Immature natural killer cell (primary cell): Measurements from ENCODE around the gene VASN. TPM values are rescaled to one million over a fixed set of nuclear protein-coding genes. Genes with fewer than 3 reads are reported as not detected.

Source experiments
- DNase-seq, 3 donors: peaks; one replicate each; pipeline ENCODE4 v3.0.0; 2022; ENCODE audit warnings: mixed read lengths in 1 of 3
- H3K27ac Mint-ChIP-seq, 6 donors: one replicate each; pipeline ENCODE4 v1.8.0; 2020; ENCODE audit warnings: mixed read lengths in 6 of 6, mild to moderate bottlenecking in 5 of 6, inconsistent platforms in 4 of 6, moderate library complexity in 3 of 6
- H3K27me3 Mint-ChIP-seq, 3 donors: one replicate each; pipeline ENCODE4 v1.8.0; 2020 to 2021; ENCODE audit warnings: low read depth in 3 of 3, mild to moderate bottlenecking in 3 of 3, mixed read lengths in 3 of 3, moderate library complexity in 3 of 3, inconsistent platforms in 1 of 3
- H3K36me3 Mint-ChIP-seq, 3 donors: one replicate each; pipeline ENCODE4 v1.8.0; 2020; ENCODE audit warnings: mixed read lengths in 3 of 3, inconsistent platforms in 2 of 3, mild to moderate bottlenecking in 2 of 3
- H3K4me1 Mint-ChIP-seq, 2 donors: one replicate each; pipeline ENCODE4 v1.8.0; 2020; ENCODE audit warnings: inconsistent platforms in 2 of 2, mild to moderate bottlenecking in 2 of 2, mixed read lengths in 2 of 2, moderate library complexity in 1 of 2
- H3K4me3 Mint-ChIP-seq, 5 donors: one replicate each; pipeline ENCODE4 v1.8.0; 2020; ENCODE audit warnings: mild to moderate bottlenecking in 5 of 5, mixed read lengths in 5 of 5, inconsistent platforms in 3 of 5, moderate library complexity in 3 of 5
- H3K9me3 Mint-ChIP-seq, 6 donors: one replicate each; pipeline ENCODE4 v1.8.0; 2020; ENCODE audit warnings: mild to moderate bottlenecking in 6 of 6, mixed read lengths in 6 of 6, inconsistent platforms in 4 of 6, moderate library complexity in 3 of 6
- polyA plus RNA-seq, 3 donors: library from polyadenylated mRNA; unstranded; fragments of 300-500 nt; fragmentation: Illumina TruSeq; gene quantifications; one replicate each; pipeline ENCODE4 v1.2.3, GENCODE V29; 2021

Gene VASN
- polyA plus RNA-seq, 3 donors from 2014 or later: 0.07 to 0.20 TPM; not detected in 1

GRCh38 chr16:4353675-4354074 is 18.0 kb upstream of the VASN start:
- H3K27ac Mint-ChIP-seq: peak overlapping the region in 2 of 6 donors; percentile 53 to 77
- H3K4me1 Mint-ChIP-seq: peaks cover 15 to 16% of the 10 kb centered on the region in 2 donors
- H3K4me3 Mint-ChIP-seq: peak overlapping the region in 2 of 5 donors; percentile 14 to 18
- DNase-seq: no peak
- peaks cover 6 to 9% (median 6%) of the 10 kb centered on the region in 3 donors for H3K27me3 Mint-ChIP-seq
- peaks cover 0 to 2% (median 0%) of the 10 kb centered on the region in 3 donors for H3K36me3 Mint-ChIP-seq
- H3K9me3 Mint-ChIP-seq: no peaks in the 10 kb centered on the region

DNA sequence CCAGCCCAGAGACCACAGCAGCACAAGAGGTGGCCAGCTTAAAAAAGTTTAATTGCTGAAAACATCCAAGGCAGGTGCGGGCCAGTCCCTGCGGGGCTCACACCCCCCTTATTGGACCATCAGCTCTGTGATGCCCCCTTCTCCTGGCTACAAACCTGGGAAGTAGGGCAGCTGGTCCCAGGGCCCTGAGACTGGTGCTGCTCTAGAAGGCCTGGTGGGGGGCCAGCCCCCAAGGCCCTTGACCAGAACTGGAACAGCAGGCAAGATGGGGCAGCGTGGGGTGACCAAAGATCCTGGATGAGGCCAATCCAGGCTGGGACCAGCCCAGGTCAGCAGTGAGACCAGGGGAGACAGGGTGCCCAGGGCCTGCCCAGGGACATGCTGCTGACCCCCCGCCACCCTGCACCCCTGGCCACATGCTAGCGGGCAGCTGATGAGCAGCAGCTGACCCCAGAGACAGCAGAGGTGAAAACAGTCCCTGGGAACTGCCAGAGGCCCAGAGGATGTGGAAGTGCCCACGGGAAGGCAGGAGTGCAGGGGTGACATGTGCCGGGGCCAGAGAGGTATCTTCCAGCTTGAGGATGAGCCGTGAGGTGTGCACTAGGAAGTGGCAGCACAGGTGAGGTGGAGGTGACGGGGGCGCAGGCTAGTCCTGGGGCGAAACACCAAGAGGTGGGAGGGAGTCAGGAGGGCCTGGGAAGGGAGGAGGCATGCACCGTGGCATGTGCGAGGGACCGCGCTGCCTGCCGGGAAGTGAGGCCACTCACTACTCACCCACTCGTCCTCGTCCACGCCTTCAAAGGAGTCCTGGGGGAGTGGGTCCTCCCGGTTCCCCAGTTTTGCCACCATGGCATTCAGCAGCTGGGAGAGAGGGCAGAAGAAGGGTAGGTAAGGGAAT is 16.9 kb upstream of the VASN start:
- peaks cover 3 to 6% (median 4%) of the 10 kb centered on the region in 3 donors for H3K36me3 Mint-ChIP-seq
- H3K4me1 Mint-ChIP-seq: peaks cover 16 to 18% of the 10 kb centered on the region in 2 donors
- DNase-seq: no peak
- no peaks in the 10 kb centered on the region for H3K9me3 Mint-ChIP-seq
- H3K27ac Mint-ChIP-seq: no peak overlapping the region
- H3K4me3 Mint-ChIP-seq: no peak overlapping the region
- H3K27me3 Mint-ChIP-seq: peaks cover 6 to 9% (median 6%) of the 10 kb centered on the region in 3 donors

DNA sequence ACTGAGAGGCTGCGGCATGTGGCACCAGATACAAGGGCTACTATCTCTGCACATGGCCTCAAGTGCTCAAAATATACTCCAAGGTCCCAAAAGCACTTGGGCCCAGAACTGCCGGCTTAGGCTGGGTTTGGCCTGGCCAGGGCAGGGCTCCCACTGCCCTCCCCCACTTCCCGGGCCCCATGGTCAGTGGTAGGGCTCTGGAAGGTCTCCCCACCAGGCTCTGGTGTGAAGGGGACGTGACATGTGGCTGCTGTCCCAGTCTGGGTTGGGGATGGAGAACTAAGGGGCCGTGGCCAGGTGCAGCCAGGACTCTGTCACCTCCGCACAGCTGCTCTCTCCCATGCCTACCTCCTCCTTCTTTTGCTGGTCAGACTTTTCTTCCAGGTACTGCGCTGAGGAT is 14.8 kb upstream of the VASN start:
- DNase-seq: no peak
- H3K4me3 Mint-ChIP-seq: no peak overlapping the region
- H3K9me3 Mint-ChIP-seq: no peaks in the 10 kb centered on the region
- no peak overlapping the region for H3K27ac Mint-ChIP-seq
- peaks cover under 1 to 4% of the 10 kb centered on the region in 2 donors for H3K4me1 Mint-ChIP-seq
- peaks cover 3 to 6% (median 4%) of the 10 kb centered on the region in 3 donors for H3K36me3 Mint-ChIP-seq
- peaks cover 0 to 4% (median 2%) of the 10 kb centered on the region in 3 donors for H3K27me3 Mint-ChIP-seq

DNA sequence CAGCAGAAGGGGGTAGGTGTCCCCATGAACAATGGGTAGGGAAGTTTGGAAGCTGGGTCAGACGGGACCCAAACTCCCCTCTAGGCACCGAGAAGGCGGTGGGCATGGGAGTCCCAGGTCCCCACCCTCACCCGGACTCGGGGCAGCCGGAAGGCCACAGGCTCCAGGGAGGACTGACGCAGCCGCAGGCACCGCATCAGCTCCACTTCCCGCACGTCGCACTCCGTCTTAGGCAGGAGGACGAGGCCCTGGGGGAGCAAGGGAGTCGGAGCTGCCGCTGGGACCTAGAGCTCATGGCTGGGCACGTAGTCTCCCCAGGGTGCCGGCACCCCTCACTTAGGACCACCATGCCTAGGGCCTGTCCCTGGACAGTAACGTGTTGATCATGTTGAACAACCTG is 13.4 kb upstream of the VASN start:
- Mint-ChIP-seq H3K4me3 (no peak overlapping the region), H3K9me3 (no peaks in the 10 kb centered on the region), H3K27ac (no peak overlapping the region), H3K27me3 (peaks cover 0 to 4% (median 2%) of the 10 kb centered on the region in 3 donors), H3K4me1 (peaks cover 0 to 4% of the 10 kb centered on the region in 2 donors), H3K36me3 (peaks cover 3 to 6% (median 4%) of the 10 kb centered on the region in 3 donors)
- DNase-seq: no peak

DNA sequence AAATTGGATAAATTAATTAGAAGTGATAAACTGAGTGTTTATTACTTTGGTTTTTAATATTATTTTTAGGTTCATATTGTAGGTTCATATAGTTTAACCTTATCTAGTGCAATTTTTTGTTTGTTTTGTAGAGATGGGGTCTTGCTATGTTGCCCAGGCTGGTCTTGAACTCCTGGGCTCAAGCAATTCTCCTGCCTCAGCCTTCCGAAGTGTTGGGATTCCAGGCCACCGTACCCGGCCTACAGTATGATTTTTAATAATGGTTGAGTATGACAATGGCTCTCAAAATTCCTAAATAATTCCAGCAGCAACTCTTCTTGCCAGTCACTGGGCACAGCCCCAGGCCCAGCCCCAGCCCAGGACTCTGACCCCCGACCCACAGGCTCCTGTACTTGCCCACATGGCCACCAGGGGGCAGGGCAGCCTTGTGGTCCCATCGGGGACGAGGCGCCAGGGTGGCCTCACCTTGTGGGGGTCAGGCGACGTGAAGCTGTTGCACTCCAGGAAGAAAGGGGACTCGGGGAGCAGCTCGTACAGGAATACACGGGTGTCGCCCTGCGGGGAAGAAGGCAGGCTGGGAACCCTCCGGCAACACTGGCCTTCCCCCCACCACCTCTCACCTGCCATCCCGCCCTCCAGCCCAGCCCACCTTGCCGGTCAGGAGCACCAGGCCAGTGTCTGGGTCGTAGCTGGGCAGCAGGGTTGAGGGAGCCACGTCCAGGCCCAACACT is 12.7 kb upstream of the VASN start:
- Mint-ChIP-seq H3K27me3 (no peaks in the 10 kb centered on the region), H3K36me3 (peaks cover 3 to 6% (median 4%) of the 10 kb centered on the region in 3 donors), H3K27ac (peak overlapping the region in 5 of 6 donors; percentile 48 to 82 (median 63)), H3K4me3 (no peak overlapping the region), H3K9me3 (no peaks in the 10 kb centered on the region), H3K4me1 (peaks cover 0 to 3% of the 10 kb centered on the region in 2 donors)
- DNase-seq: peak; percentile 55 to 66 (median 59)

- peaks cover 0 to 3% of the 10 kb centered on the region in 2 donors for H3K4me1 Mint-ChIP-seq
- H3K9me3 Mint-ChIP-seq: no peaks in the 10 kb centered on the region
- no peak for DNase-seq
- peaks cover 3 to 6% (median 4%) of the 10 kb centered on the region in 3 donors for H3K36me3 Mint-ChIP-seq
- no peak overlapping the region for H3K4me3 Mint-ChIP-seq
- H3K27me3 Mint-ChIP-seq: no peaks in the 10 kb centered on the region
- peak overlapping the region in 1 of 6 donors; percentile 50 for H3K27ac Mint-ChIP-seq
Observed at GRCh38 chr16:4359914-4360313, 11.7 kb upstream of the VASN start.

DNA sequence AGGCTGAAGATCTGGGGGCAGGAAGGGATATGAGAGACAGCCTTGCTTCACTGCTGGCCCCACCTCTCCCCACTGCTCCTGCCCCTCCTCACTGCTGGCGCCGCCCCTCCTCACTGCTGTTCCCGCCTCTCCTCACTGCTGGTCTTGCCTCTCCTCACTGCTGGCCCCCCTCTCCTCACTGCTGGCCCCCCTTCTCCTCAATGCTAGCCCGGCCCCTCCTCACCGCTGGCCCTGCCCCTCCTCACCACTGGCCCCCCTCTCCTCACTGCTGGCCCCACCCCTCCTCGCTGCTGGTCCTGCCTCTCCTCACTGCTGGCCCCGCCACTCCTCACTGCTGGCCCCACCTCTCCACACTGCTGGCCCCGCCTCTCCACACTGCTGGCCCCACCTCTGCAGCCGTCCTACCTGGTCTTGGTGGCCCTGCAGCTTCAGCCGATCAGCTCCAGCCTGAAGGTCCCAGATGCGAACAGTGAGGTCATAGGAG is 11.1 kb upstream of the VASN start:
- Mint-ChIP-seq H3K36me3 (peaks cover 3 to 6% (median 4%) of the 10 kb centered on the region in 3 donors), H3K27me3 (peaks cover 0 to under 1% (median 0%) of the 10 kb centered on the region in 3 donors), H3K4me1 (peaks cover 0 to 3% of the 10 kb centered on the region in 2 donors), H3K4me3 (no peak overlapping the region), H3K27ac (no peak overlapping the region), H3K9me3 (no peaks in the 10 kb centered on the region)
- DNase-seq: no peak

DNA sequence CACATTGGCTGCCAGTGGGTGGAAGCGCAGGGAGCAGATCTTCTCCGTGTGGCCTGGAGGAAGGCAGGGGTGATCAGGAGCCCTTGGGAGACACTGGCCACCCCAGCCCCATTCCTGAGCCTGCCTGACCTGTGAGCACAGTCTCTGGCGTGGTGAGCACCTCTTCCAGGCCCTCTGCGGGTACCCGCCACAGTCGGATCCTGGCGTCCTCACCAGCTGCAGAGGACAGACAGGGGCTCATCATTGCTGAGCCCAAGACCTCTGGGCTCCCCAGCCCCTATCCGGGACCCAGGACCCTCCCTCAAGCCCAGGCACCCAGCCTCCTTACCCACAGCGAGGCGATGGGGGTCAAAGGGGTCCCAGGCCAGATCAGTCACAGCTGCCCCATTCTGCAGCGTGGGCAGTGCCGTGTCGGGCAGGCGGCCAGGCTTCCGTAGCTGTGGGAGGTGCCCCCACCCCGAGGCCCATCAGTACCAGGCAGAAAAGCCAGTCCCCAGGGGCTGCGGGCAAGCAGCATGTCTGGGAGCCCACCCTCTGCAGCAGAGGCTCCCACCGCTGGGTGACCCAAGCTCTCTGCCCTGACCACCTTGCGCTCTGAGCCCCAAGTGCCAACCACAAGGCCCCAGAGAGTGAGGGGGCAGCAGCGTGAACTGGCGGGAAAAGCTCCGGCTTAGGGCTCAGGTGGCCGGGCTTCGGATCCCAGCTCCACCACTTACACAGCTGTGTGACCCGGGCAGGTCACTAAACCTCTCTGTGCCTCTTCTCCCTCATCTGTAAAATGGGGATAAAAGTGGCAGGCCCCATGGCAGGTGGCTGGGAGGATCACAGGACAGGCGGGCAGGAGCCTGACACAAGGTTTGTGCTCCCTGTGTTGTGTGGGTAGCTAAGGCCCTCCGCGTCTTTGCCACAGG is 10.4 kb upstream of the VASN start:
- peaks cover 0 to 3% of the 10 kb centered on the region in 2 donors for H3K4me1 Mint-ChIP-seq
- peaks cover 0 to 1% (median 0%) of the 10 kb centered on the region in 3 donors for H3K27me3 Mint-ChIP-seq
- DNase-seq: no peak
- peaks cover 3 to 6% (median 4%) of the 10 kb centered on the region in 3 donors for H3K36me3 Mint-ChIP-seq
- no peak overlapping the region for H3K4me3 Mint-ChIP-seq
- H3K9me3 Mint-ChIP-seq: no peaks in the 10 kb centered on the region
- no peak overlapping the region for H3K27ac Mint-ChIP-seq

DNA sequence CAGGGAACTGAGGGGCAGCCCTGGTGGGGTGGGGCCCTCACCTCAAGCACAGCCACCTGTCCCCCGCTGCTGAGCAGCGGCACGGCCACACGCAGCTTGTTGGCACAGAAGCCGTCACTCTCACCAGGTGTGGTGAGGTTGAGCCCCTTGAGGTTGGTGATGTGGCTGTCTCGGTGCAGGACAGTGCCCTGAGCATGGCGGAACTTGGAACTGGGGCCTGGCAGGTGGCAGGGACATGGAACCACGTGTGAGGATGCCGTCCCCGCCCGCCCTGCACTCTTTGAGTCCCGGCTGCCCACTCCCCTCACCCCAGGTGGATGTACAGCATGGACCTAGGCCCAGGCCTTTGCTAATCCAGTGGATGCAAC is 9.7 kb upstream of the VASN start:
- Mint-ChIP-seq H3K27me3 (peaks cover 0 to 1% (median 0%) of the 10 kb centered on the region in 3 donors), H3K27ac (peak overlapping the region in 1 of 6 donors; percentile 58), H3K9me3 (no peaks in the 10 kb centered on the region), H3K4me3 (no peak overlapping the region), H3K4me1 (peaks cover 0 to 3% of the 10 kb centered on the region in 2 donors), H3K36me3 (peaks cover 3 to 4% (median 3%) of the 10 kb centered on the region in 3 donors)
- DNase-seq: no peak

DNA sequence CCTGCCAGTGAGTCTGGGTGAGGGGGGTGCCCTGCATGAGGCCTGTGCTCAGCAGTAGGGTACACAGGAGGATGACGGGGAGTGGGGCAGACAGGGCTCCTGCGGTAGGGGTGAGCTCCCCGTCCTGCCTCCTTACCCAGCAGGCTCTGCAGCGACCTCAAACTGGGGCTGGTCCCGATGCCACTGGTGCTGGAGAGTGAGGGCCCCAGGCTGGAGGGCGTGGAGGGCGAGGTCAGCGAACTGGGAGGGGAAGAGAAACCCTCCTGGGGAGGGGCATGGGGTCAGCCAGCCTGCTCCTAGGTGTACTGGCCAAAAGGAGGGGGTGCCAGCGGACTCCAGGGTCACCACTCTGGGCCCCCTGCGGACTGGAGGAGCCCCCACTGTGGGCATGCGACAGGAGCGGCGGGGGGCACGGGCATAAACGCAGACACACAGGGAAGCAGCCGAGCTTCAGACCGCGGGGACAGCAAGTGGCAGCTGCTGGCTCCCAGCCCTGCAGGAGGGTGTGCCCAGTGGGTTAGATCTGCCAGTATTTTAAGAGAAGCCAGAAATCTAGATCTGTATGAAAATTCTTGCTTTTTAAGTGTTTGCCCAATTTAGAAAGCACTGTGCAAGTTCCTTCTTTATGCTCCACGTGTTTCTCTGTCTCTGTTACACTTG is 9.0 kb upstream of the VASN start:
- H3K4me3 Mint-ChIP-seq: no peak overlapping the region
- peak overlapping the region in 1 of 6 donors; percentile 29 for H3K27ac Mint-ChIP-seq
- no peak for DNase-seq
- peaks cover 0 to 7% of the 10 kb centered on the region in 2 donors for H3K4me1 Mint-ChIP-seq
- peaks cover 0 to 1% (median 0%) of the 10 kb centered on the region in 3 donors for H3K27me3 Mint-ChIP-seq
- H3K36me3 Mint-ChIP-seq: peaks cover 3 to 4% (median 3%) of the 10 kb centered on the region in 3 donors
- no peaks in the 10 kb centered on the region for H3K9me3 Mint-ChIP-seq

DNA sequence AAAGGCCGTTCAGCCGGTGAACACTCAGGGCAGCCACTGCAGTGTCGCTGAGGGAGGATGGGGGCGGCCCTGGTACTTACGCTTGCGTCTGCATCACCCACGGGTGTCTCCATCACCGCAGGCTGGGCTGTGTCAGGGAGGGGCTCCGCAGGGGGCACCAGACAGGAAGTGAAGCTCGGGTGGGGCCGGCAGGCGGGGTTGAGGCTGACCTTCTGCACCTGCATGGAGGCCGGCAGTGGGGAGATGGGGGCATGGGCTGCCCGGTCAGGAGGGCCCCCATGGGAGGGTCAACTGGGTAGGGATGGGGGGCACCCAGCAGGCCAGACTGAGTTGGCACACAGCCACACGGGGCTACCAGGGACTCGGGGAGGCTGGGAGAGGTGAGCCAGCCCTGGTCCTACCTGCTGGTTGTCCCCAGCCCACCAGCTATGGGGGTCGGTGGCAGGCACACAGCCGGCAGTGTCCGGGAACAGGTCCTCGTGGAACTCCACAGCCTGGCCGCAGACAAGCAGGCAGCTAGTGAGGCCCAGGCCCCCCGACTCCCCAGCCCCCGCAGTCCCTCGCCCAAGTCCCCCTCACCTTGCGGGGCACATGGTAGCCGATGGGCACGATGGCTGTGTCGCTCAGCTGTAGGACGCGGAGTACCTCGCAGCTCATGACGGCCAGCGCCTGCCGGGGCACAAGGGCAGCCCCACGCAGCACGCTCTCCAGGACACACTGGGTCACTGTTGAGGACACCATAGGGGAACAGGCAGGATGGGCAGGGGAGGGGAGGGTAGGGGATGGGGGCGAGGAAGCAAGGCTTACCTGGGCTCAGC is 7.2 kb upstream of the VASN start:
- H3K4me3 Mint-ChIP-seq: no peak overlapping the region
- H3K4me1 Mint-ChIP-seq: peaks cover 0 to 5% of the 10 kb centered on the region in 2 donors
- H3K27me3 Mint-ChIP-seq: peaks cover 0 to 1% (median 0%) of the 10 kb centered on the region in 3 donors
- no peaks in the 10 kb centered on the region for H3K36me3 Mint-ChIP-seq
- DNase-seq: peak in 1 of 3 donors; percentile 22
- H3K27ac Mint-ChIP-seq: no peak overlapping the region
- no peaks in the 10 kb centered on the region for H3K9me3 Mint-ChIP-seq

DNA sequence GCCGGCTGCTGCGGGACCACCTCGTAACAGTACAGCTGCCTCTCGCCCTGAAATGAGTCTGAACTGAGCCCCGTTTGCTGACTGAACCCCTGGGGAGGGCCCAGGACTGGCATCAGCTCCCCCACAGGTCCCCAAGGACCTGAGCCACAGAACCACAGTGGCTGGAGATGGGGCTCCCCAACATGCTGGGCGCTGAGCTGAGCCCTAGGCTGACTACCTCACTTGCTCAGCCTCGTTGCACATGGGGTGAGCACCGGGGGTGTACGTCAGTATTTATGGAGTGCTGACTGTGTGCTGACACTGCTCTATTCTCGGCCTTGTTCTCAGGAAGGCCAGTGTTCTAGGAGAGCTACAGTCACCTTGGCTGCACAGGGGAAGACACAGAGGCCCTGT is 6.6 kb upstream of the VASN start:
- no peak for DNase-seq
- Mint-ChIP-seq H3K9me3 (no peaks in the 10 kb centered on the region), H3K36me3 (no peaks in the 10 kb centered on the region), H3K27ac (no peak overlapping the region), H3K4me1 (peaks cover 0 to 5% of the 10 kb centered on the region in 2 donors), H3K27me3 (peaks cover 0 to 1% (median 0%) of the 10 kb centered on the region in 3 donors), H3K4me3 (no peak overlapping the region)
